ENCODE results near the gene ELL. TPM values are rescaled to one million over a fixed set of nuclear protein-coding genes. Genes with fewer than 3 reads are reported as not detected.

The ELL gene
- total RNA-seq, 3 donors from 2014 or later (not counting 1 experiment from before 2014, with no cell fraction given), result 61.1 to 64.3 (median 63.8) TPM

DNA sequence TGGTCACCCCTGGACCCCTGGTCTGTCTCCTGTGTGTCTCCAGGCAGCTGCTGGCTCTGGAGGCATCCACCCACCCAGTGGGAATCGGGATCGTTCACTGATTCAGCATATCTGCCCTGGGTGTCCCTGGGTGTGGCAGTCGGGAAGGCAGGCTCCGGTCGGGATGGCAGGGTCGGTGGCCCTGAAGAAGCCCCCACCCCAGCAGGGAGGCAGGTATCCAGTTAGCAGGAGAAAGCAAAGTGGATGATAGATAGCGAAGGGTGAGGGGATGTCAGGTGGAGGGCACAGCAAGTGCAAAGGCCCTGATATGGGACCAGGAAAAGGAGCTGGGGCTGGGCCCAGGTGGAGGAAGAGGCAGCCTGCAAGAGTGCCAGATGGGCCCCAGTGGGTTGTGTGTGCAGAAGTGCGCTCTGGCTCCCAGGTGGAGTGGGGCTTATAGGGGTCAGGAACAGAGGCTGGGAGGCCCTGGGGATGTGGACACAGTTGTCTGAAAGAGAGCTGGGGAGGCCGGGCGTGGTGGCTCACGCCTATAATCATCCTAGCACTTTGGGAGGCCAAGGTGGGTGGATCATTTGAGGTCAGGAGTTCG lies 100.4 kb downstream of the ELL start:
- no peaks in the 10 kb centered on the region for H3K36me3 Mint-ChIP-seq
- Histone ChIP-seq H3K4me3 (ENCODE audit: low read length) (no peak overlapping the region), H3K27me3 (ENCODE audit: control insufficient read depth, insufficient read depth, low read length) (no peaks in the 10 kb centered on the region), H3K27ac (ENCODE audit: low read length) (peak overlapping the region; percentile 73), H3K9me3 (ENCODE audit: control insufficient read depth, insufficient read depth, low read length) (no peaks in the 10 kb centered on the region), H3K36me3 (ENCODE audit: control insufficient read depth, insufficient read depth, low read length) (peaks cover 3% of the 10 kb centered on the region), H3K4me1 (ENCODE audit: control insufficient read depth, insufficient read depth, low read length) (peaks cover 88% of the 10 kb centered on the region)
- peak overlapping the region; percentile 86 to 97 for H3K27ac Mint-ChIP-seq
- no peak for ATAC-seq
- intact Hi-C loops (cut with micrococcal nuclease), result no loop called here
- peak overlapping the region; percentile 91 for H3K4me3 Mint-ChIP-seq
- TF ChIP-seq, protein P1, sequence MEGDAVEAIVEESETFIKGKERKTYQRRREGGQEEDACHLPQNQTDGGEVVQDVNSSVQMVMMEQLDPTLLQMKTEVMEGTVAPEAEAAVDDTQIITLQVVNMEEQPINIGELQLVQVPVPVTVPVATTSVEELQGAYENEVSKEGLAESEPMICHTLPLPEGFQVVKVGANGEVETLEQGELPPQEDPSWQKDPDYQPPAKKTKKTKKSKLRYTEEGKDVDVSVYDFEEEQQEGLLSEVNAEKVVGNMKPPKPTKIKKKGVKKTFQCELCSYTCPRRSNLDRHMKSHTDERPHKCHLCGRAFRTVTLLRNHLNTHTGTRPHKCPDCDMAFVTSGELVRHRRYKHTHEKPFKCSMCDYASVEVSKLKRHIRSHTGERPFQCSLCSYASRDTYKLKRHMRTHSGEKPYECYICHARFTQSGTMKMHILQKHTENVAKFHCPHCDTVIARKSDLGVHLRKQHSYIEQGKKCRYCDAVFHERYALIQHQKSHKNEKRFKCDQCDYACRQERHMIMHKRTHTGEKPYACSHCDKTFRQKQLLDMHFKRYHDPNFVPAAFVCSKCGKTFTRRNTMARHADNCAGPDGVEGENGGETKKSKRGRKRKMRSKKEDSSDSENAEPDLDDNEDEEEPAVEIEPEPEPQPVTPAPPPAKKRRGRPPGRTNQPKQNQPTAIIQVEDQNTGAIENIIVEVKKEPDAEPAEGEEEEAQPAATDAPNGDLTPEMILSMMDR (IDR thresholded peaks at IDR 0.05), result no peak
- H3K4me1 Mint-ChIP-seq, result peaks cover 69 to 91% of the 10 kb centered on the region in 2 donors
- DNase-seq, result peak in 1 of 2 donors; percentile 37
- H3K27me3 Mint-ChIP-seq (ENCODE audit: low read depth in 2 of 2), result no peaks in the 10 kb centered on the region
- WGBS (ENCODE audit: insufficient coverage), result 76% methylated on average over 11 of the region's 12 CpGs
- H3K9me3 Mint-ChIP-seq, result no peaks in the 10 kb centered on the region

DNA sequence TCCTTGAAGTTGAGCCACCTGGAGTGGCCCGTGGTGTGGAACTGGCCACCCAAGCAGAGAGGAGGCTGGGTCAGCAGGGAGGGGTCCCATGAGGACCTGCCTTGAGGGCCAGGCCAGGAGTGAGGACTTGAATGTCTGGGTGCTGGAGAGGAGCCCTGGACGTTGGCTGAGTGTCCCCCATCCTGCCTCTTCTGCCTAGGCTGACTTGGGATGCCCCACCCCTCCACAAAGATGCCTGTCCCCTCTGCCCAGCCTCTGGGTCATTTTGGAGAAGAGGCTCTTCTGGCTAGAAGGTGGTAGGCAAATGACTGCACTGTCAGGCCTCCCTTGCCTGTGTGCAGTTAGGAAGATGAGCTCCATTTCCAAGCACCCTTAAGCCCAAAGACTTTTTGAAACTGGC lies 100.9 kb downstream of the ELL start:
- Mint-ChIP-seq H3K4me1 (peaks cover 70 to 91% of the 10 kb centered on the region in 2 donors), H3K27me3 (ENCODE audit: low read depth in 2 of 2) (no peaks in the 10 kb centered on the region), H3K36me3 (no peaks in the 10 kb centered on the region), H3K9me3 (no peaks in the 10 kb centered on the region), H3K27ac (peak overlapping the region; percentile 86 to 97), H3K4me3 (peak overlapping the region; percentile 91)
- intact Hi-C loops (cut with micrococcal nuclease), result no loop called here
- Histone ChIP-seq H3K9me3 (ENCODE audit: control insufficient read depth, insufficient read depth, low read length) (no peaks in the 10 kb centered on the region), H3K36me3 (ENCODE audit: control insufficient read depth, insufficient read depth, low read length) (peaks cover 1% of the 10 kb centered on the region), H3K4me1 (ENCODE audit: control insufficient read depth, insufficient read depth, low read length) (peaks cover 88% of the 10 kb centered on the region), H3K27me3 (ENCODE audit: control insufficient read depth, insufficient read depth, low read length) (no peaks in the 10 kb centered on the region), H3K4me3 (ENCODE audit: low read length) (peak overlapping the region; percentile 73), H3K27ac (ENCODE audit: low read length) (peak overlapping the region; percentile 73)
- ATAC-seq (no peak), DNase-seq (peak in 1 of 2 donors; percentile 34)
- TF ChIP-seq, protein P1 (IDR thresholded peaks at IDR 0.05), result no peak
- 70% methylated on average over 2 of the region's 2 CpGs for WGBS (ENCODE audit: insufficient coverage)

DNA sequence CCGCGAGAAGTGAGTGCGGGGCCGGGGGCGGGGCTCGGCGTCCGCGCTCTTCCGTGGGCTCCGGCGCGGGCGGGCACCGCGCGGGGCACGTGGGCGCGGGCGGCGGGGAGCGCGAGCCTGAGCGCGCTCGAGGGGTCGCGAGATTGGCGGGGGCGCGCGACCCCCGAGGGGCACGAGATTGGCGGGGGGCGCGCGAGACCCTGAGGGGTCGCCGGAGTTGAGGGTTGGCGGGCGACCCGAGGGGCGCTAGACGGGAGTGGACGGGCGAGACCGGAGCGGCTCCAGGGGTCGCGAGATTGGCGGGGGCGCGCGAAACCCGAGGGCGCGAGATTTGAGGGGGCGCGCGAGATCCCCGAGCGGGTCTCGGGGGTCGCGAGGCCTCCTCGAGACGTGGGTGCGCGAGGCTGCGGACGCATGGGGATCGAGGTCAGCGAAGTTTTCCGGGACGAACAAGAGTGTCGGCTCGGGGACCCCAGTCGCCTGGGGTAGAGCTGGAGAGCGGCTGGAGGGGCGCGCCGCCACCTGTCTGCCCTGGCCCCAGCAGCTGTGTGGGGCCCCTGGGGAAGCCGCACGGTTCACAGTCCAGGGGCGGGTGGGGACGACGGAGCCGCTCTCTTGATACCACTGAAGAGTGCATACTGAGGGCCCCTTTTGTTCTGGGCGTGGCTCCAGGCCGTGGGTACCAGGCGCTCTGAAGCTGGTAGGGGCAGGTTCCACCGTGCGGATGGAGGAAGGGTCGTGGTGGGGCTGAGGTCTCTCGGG lies 102.0 kb downstream of the ELL start:
- Histone ChIP-seq H3K9me3 (ENCODE audit: control insufficient read depth, insufficient read depth, low read length) (no peaks in the 10 kb centered on the region), H3K4me1 (ENCODE audit: control insufficient read depth, insufficient read depth, low read length) (peaks cover 89% of the 10 kb centered on the region), H3K4me3 (ENCODE audit: low read length) (peak overlapping the region; percentile 73), H3K27ac (ENCODE audit: low read length) (peak overlapping the region; percentile 73), H3K36me3 (ENCODE audit: control insufficient read depth, insufficient read depth, low read length) (no peaks in the 10 kb centered on the region), H3K27me3 (ENCODE audit: control insufficient read depth, insufficient read depth, low read length) (no peaks in the 10 kb centered on the region)
- no peaks in the 10 kb centered on the region for H3K9me3 Mint-ChIP-seq
- TF ChIP-seq, protein P1 (IDR thresholded peaks at IDR 0.05), result peak; percentile 2
- peak; percentile 20 to 48 (median 27) for ATAC-seq
- no peaks in the 10 kb centered on the region for H3K36me3 Mint-ChIP-seq
- H3K27ac Mint-ChIP-seq, result peak overlapping the region; percentile 86 to 97
- no peaks in the 10 kb centered on the region for H3K27me3 Mint-ChIP-seq (ENCODE audit: low read depth in 2 of 2)
- whole genome bisulfite sequencing (ENCODE audit: insufficient coverage), result under 1% methylated on average over 97 of the region's 97 CpGs
- H3K4me3 Mint-ChIP-seq, result peak overlapping the region; percentile 91
- peaks cover 66 to 89% of the 10 kb centered on the region in 2 donors for H3K4me1 Mint-ChIP-seq
- intact Hi-C loops (cut with micrococcal nuclease), result loop anchor here (5.0 kb wide), 3 partner anchors 43 to 228 kb away; partner anchors contain the start of gene MPV17L2
- peak in 1 of 2 donors; percentile 70 for DNase-seq

Data from natural killer cell (primary cell).